GM10248 (cell line): ENCODE data around the gene ARL11.

Experiments
- CTCF ChIA-PET: fragments of 300-600 bp; sonication (Branson Sonifier 250); formaldehyde crosslinking; extraction: SDS; loops from one replicate; lab custom pipeline; 2021; ENCODE audit warnings: antibody characterized with exemption; lab: Yijun Ruan, JAX
- POLR2A ChIA-PET: fragments of 350-650 bp; sonication (Branson Sonifier 250); formaldehyde crosslinking; extraction: SDS; loops from one replicate; lab custom pipeline; 2020; ENCODE audit warnings: antibody characterized with exemption; lab: Yijun Ruan, JAX
- DNase-seq: peaks from one replicate; pipeline ENCODE4 v3.0.0; 2012; ENCODE audit errors: extremely low spot score
- CTCF ChIP-seq: IDR thresholded peaks from 2 replicates; pipeline ENCODE4 v1.5.1; 2012; ENCODE audit warnings: mild to moderate bottlenecking, low read depth; ENCODE audit errors: extremely low read depth, missing control alignments, control extremely low read depth

The ARL11 gene

GRCh38 chr13:49625392-49626079 lies 2.8 kb upstream of the ARL11 start:
- no peak for TF ChIP-seq CTCF
- POLR2A ChIA-PET, result no interaction called here
- CTCF ChIA-PET, result interaction anchor here (1.1 to 1.7 kb wide), 4 partner anchors 9 to 325 kb away, joined by 3 to 6 read pairs (median 4); no protein-coding TSS in a partner anchor
- no peak for DNase-seq

- no peak for DNase-seq
- ChIA-PET POLR2A (interaction anchor here (0.7 kb wide), 1 partner anchor 185 kb away, joined by 3 read pairs; the partner anchor contains the start of genes CAB39L and SETDB2), CTCF (interaction anchor here (1.1 to 2.3 kb wide), 3 partner anchors 9 to 17 kb away, joined by 4 to 9 read pairs (median 5); no protein-coding TSS in a partner anchor)
- no peak for TF ChIP-seq CTCF
These were observed 1.1 kb downstream of the ARL11 start for GRCh38 chr13:49629196-49629938.

- TF ChIP-seq CTCF, result no peak
- ChIA-PET POLR2A (interaction anchor here (0.7 kb wide), 1 partner anchor 186 kb away, joined by 3 read pairs; the partner anchor contains the start of genes CAB39L and SETDB2), CTCF (interaction anchor here (2.3 kb wide), 1 partner anchor 18 kb away, joined by 9 read pairs; no protein-coding TSS in a partner anchor)
- DNase-seq, result no peak
These were observed 1.6 kb downstream of the ARL11 start for GRCh38 chr13:49629947-49630346.

- DNase-seq, result no peak
- ChIA-PET POLR2A (no interaction called here), CTCF (interaction anchor here (0.7 kb wide), 1 partner anchor 10 kb away, joined by 4 read pairs; no protein-coding TSS in a partner anchor)
- no peak for TF ChIP-seq CTCF
These were observed 2.3 kb downstream of the ARL11 start for GRCh38 chr13:49630580-49630979.

- DNase-seq, result no peak
- TF ChIP-seq CTCF, result no peak
- ChIA-PET CTCF (no interaction called here), POLR2A (no interaction called here)
These were observed 3.8 kb downstream of the ARL11 start for GRCh38 chr13:49632156-49632555.

- DNase-seq, result no peak
- TF ChIP-seq CTCF, result no peak
- CTCF ChIA-PET, result no interaction called here
- POLR2A ChIA-PET, result no interaction called here
These were observed 5.4 kb downstream of the ARL11 start for GRCh38 chr13:49633710-49634109.
